ENCODE measurements around the gene TTLL11.

The TTLL11 gene

DNA sequence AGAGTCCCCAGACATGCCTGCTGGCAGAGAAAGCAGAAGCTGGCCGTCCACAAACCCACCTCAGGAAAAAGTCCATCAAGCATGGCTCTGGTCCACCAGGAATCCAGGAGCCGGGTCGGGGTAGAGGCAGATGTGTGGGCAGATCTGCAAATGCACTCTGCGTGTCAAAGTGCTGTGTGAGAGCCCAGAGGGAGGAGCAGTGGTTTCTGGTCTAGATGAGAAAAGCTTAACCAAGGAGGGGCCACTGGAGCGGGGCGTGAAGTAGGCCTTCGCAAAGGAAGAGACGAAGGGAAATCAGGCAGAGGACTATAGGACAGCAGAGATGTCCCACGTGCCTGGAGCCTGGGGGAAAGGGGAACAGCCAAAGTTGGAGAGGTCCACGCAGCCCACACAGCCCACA, 40.0 kb downstream of the TTLL11 start:
- no peak for DNase-seq (ENCODE audit: low spot score)
- TF ChIP-seq, protein P1, sequence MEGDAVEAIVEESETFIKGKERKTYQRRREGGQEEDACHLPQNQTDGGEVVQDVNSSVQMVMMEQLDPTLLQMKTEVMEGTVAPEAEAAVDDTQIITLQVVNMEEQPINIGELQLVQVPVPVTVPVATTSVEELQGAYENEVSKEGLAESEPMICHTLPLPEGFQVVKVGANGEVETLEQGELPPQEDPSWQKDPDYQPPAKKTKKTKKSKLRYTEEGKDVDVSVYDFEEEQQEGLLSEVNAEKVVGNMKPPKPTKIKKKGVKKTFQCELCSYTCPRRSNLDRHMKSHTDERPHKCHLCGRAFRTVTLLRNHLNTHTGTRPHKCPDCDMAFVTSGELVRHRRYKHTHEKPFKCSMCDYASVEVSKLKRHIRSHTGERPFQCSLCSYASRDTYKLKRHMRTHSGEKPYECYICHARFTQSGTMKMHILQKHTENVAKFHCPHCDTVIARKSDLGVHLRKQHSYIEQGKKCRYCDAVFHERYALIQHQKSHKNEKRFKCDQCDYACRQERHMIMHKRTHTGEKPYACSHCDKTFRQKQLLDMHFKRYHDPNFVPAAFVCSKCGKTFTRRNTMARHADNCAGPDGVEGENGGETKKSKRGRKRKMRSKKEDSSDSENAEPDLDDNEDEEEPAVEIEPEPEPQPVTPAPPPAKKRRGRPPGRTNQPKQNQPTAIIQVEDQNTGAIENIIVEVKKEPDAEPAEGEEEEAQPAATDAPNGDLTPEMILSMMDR (IDR thresholded peaks at IDR 0.05; ENCODE audit: extremely low read depth, missing control alignments) = no peak

DNA sequence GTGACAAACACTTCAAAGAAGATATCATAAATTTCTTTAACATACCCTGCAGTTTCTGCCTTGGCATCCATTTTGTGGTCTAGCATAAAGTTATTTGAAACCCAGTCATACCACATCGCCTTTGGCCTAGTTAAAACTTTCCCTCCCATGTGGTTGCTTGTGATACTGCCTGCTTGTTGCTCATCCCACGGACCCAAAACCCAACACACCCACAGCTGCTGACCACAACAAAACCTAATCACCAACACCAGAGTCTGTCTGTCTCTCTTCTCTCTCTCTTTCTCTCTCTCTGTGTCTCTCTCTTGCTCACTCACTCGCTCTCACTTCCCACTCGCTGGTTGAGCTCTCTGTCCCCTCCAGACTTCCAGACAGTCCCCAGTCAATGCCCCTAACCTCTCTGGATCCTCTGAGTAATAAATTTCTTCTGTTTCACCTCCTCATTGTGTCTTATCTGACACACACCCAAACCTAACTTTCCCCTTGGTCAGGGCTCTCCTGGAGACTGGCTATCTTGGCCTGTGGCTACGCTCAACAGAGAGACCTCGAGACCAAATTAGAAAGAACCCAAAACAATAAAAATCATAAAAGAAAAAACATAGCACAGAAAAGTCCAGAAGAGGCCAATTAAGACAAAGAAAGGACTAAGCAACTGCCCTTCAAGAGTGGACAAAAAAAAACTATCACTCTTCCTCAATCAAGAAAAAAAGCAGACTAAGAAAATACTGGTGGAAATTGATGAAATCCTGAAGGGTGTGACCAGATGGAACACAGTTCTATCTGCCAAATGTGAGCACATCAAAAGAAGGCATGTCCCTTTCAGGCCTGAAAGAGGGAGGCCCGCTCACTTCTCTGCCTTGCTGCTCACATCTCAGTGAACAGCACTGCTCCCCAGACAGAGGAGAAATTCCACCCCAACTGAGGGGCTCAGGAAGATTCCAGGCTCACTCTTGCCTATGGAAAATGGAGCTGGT, 41.5 kb downstream of the TTLL11 start:
- peak; percentile 18 for DNase-seq (ENCODE audit: low spot score)
- TF ChIP-seq, protein P1 (IDR thresholded peaks at IDR 0.05; ENCODE audit: extremely low read depth, missing control alignments) = no peak

DNA sequence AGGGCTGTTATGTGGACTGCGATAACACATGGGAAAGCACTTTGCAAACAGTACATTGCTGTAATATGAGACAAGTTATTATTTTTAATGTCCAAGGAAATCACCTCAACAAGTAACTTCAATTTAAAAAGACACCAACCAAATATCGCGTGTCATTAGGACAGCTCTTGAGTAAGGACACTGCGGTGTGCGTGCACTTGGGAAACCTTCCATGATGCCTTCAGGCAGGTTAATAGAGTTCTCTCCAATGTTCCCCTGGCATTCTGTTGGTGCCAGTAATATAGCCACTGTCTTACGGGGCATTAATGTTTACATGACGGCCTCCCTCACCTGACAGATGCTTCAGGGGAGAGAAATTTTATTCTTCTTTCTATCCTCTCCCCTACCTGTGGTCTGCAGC, 42.9 kb downstream of the TTLL11 start:
- TF ChIP-seq, protein P1 (IDR thresholded peaks at IDR 0.05; ENCODE audit: extremely low read depth, missing control alignments) = no peak
- DNase-seq (ENCODE audit: low spot score) = no peak

DNA sequence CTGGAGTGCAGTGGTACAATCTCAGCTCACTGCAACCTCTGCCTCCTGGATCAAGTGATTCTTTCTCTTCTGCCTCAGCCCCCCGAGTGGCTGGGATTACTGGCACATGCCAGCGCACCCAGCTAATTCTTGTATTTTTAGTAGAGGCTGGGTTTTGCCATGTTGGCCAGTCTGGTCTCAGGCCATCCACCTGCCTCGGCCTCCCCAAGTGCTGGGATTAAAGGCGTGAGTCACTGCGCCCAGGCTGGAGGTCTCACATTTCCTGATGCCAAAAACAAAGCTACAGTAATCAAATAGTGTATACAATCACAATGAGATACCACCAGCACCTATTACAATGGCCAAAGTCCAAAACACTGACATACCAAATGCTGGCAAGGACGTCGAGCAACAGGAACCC, 51.1 kb downstream of the TTLL11 start:
- no peak for DNase-seq (ENCODE audit: low spot score)
- TF ChIP-seq, protein P1 (IDR thresholded peaks at IDR 0.05; ENCODE audit: extremely low read depth, missing control alignments) = no peak

DNA sequence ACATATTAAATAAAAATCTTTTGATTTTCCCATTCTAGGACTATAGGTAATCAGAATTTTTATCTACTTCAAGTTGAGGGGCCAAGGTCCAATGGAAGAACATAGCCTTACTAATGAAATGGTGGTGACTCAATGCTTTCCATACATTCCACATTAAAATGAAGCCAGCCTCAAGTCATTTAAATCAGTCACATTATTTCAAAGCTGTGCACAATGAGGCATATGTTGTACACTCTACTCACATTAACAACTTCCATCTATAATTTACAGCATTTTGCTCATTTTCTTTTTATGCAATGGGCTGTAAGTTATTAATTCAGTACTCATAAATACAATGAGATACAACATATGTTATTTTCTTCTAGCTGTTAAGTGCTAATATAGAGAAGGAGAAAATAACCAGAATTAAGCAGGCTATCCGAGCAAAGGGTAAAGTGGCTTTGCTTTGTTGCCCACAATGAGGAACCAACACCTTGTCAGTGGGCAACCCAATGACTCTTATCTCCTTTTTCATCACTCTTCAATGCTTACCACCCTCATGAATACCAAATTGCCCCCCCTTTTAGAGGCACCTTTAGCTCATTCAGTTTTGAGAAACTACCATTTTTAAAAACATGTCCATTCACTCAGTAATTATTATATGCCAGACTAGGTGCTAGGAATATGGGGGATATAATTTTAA, 52.4 kb downstream of the TTLL11 start:
- no peak for DNase-seq (ENCODE audit: low spot score)
- TF ChIP-seq, protein P1 (IDR thresholded peaks at IDR 0.05; ENCODE audit: extremely low read depth, missing control alignments) = no peak

DNA sequence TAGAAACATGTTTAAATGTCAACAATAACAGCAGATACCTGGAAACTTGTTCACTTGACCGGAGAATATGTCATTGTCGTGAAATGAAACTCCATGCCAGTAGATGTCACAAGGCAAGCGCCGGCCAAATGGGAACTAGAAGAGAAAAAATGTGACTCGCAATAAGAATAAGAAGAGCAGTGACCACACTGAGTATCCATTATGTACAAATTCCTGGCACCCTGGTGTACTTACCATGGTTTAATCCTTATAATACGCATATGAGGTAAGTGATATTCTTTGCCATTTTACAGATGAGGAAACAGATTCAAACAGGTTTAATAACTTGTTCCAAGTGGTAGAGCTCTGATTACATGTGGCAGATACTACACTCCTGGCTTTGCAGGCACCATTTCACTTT, 53.9 kb downstream of the TTLL11 start:
- TF ChIP-seq, protein P1 (IDR thresholded peaks at IDR 0.05; ENCODE audit: extremely low read depth, missing control alignments) = no peak

DNA sequence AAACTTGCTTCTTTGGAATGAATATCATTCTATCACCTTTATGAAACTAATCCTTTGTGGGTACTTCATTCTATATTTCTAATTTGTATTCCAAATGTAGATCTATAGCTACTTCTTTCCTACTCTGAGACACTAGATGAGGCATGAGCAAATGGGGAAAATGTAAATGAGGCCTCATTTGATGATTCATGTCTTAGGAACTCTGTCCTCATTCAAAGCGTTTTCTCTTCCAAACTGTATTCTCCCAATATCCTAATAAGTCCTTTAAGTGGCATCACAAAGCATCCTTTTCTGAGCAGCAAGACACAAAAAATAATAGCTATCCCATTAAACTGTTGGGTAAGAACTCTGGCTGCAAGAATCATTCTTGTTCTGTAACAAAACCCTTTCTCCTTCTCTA, 56.1 kb downstream of the TTLL11 start:
- no peak for DNase-seq (ENCODE audit: low spot score)
- TF ChIP-seq, protein P1 (IDR thresholded peaks at IDR 0.05; ENCODE audit: extremely low read depth, missing control alignments) = no peak

More for the DNA sequence above, 53.9 kb downstream of the TTLL11 start:
- no peak for DNase-seq (ENCODE audit: low spot score)
